Measurements from ENCODE around the gene NAPA. TPM values are rescaled to one million over a fixed set of nuclear protein-coding genes. Genes with fewer than 3 reads are reported as not detected.

Gene NAPA
- polyA plus RNA-seq, 3 donors: 77.5 to 135 (median 111) TPM

GRCh38 chr19:47514151-47514868 lies 553 bp downstream of the NAPA start:
- H3K9ac ChIP-seq (ENCODE audit: insufficient read depth, low read length, poor library complexity, severe bottlenecking): peak overlapping the region; percentile 98
- peak overlapping the region; percentile 98 to 100 for H3K27ac ChIP-seq (ENCODE audit: low read depth in 1 of 2, low read length in 2 of 2)
- H3K36me3 ChIP-seq (replicated peaks in 1 of 2; ENCODE audit: control insufficient read depth in 1 of 2, insufficient read depth in 2 of 2, low read length in 2 of 2): peaks cover 4 to 29% of the 10 kb centered on the region in 2 donors
- H3K4me1 ChIP-seq (ENCODE audit: control insufficient read depth in 1 of 2, insufficient read depth in 2 of 2, low read length in 2 of 2): peaks cover 31 to 33% of the 10 kb centered on the region in 2 donors
- H2AFZ ChIP-seq (ENCODE audit: insufficient read depth, low read depth, low read length, poor library complexity, severe bottlenecking): peak overlapping the region; percentile 61
- no peaks in the 10 kb centered on the region for H3K9me3 Mint-ChIP-seq
- H3K4me3 Mint-ChIP-seq: peak overlapping the region; percentile 98
- no peaks in the 10 kb centered on the region for H3K27me3 ChIP-seq (ENCODE audit: control insufficient read depth in 2 of 2, insufficient read depth in 2 of 2, low read length in 2 of 2)
- H3K9me3 ChIP-seq (replicated peaks in 1 of 2; ENCODE audit: control insufficient read depth in 1 of 2, insufficient read depth in 1 of 2, low read length in 2 of 2): no peaks in the 10 kb centered on the region
- H3K4me2 ChIP-seq (replicated peaks; ENCODE audit: extremely low read depth, low read length, poor library complexity, severe bottlenecking): peak overlapping the region; percentile 84
- H3K27me3 Mint-ChIP-seq (ENCODE audit: low read depth in 3 of 3): peaks cover 0 to 11% (median 3%) of the 10 kb centered on the region in 3 donors
- 7% methylated on average over 40 of the region's 40 CpGs for WGBS (ENCODE audit: insufficient coverage)
- peak overlapping the region; percentile 84 to 99 (median 99) for H3K4me3 ChIP-seq (replicated peaks in 1 of 3; ENCODE audit: low read depth in 2 of 3, low read length in 3 of 3)
- DNase-seq: no peak
- no peak for TF ChIP-seq CTCF (IDR thresholded peaks at IDR 0.05)
- peak overlapping the region; percentile 98 to 100 (median 99) for H3K27ac Mint-ChIP-seq
- intact Hi-C loops (cut with micrococcal nuclease): loop anchor here (2.0 to 10.0 kb wide), 5 partner anchors 30 to 240 kb away; partner anchors contain the start of genes INAFM1 (in 1 of the 2), KPTN (in 1 of the 2) and NOP53 (in 1 of the 2)
- H3K4me1 Mint-ChIP-seq: peaks cover 49% of the 10 kb centered on the region
- peaks cover 56% of the 10 kb centered on the region for H3K79me2 ChIP-seq (ENCODE audit: insufficient read depth, low read length)
- H3K36me3 Mint-ChIP-seq: peaks cover 21 to 35% of the 10 kb centered on the region in 2 donors
- peaks cover 51% of the 10 kb centered on the region for H4K20me1 ChIP-seq (ENCODE audit: insufficient read depth, low read length)

GRCh38 chr19:47512948-47513319 lies 1.9 kb downstream of the NAPA start:
- H3K4me1 Mint-ChIP-seq: peaks cover 49% of the 10 kb centered on the region
- H3K27me3 ChIP-seq (ENCODE audit: control insufficient read depth in 2 of 2, insufficient read depth in 2 of 2, low read length in 2 of 2): no peaks in the 10 kb centered on the region
- H3K27ac ChIP-seq (ENCODE audit: low read depth in 1 of 2, low read length in 2 of 2): peak overlapping the region; percentile 37 to 100
- intact Hi-C loops (cut with micrococcal nuclease): loop anchor here (5.0 to 10.0 kb wide), 4 partner anchors 78 to 238 kb away; partner anchors contain the start of genes INAFM1 (in 1 of the 2) and NOP53 (in 1 of the 2)
- peaks cover 65% of the 10 kb centered on the region for H4K20me1 ChIP-seq (ENCODE audit: insufficient read depth, low read length)
- no peak for DNase-seq
- H3K9me3 ChIP-seq (replicated peaks in 1 of 2; ENCODE audit: control insufficient read depth in 1 of 2, insufficient read depth in 1 of 2, low read length in 2 of 2): no peaks in the 10 kb centered on the region
- peak overlapping the region; percentile 98 for H3K4me3 Mint-ChIP-seq
- H3K4me1 ChIP-seq (ENCODE audit: control insufficient read depth in 1 of 2, insufficient read depth in 2 of 2, low read length in 2 of 2): peaks cover 31 to 33% of the 10 kb centered on the region in 2 donors
- H3K9ac ChIP-seq (ENCODE audit: insufficient read depth, low read length, poor library complexity, severe bottlenecking): peak overlapping the region; percentile 32
- no peaks in the 10 kb centered on the region for H3K9me3 Mint-ChIP-seq
- H2AFZ ChIP-seq (ENCODE audit: insufficient read depth, low read depth, low read length, poor library complexity, severe bottlenecking): no peak overlapping the region
- TF ChIP-seq CTCF (IDR thresholded peaks at IDR 0.05): no peak
- H3K79me2 ChIP-seq (ENCODE audit: insufficient read depth, low read length): peaks cover 69% of the 10 kb centered on the region
- H3K36me3 Mint-ChIP-seq: peaks cover 21 to 35% of the 10 kb centered on the region in 2 donors
- H3K4me2 ChIP-seq (replicated peaks; ENCODE audit: extremely low read depth, low read length, poor library complexity, severe bottlenecking): peak overlapping the region; percentile 84
- H3K27ac Mint-ChIP-seq: peak overlapping the region; percentile 70 to 100 (median 99)
- peaks cover 4 to 29% of the 10 kb centered on the region in 2 donors for H3K36me3 ChIP-seq (replicated peaks in 1 of 2; ENCODE audit: control insufficient read depth in 1 of 2, insufficient read depth in 2 of 2, low read length in 2 of 2)
- H3K27me3 Mint-ChIP-seq (ENCODE audit: low read depth in 3 of 3): peaks cover 0 to 6% (median 0%) of the 10 kb centered on the region in 3 donors
- H3K4me3 ChIP-seq (replicated peaks in 1 of 3; ENCODE audit: low read depth in 2 of 3, low read length in 3 of 3): peak overlapping the region in 2 of 3 experiments; percentile 7 to 99
- 59% methylated on average over 4 of the region's 8 CpGs for WGBS (ENCODE audit: insufficient coverage)

All from CD14-positive monocyte (primary cell).